ENCODE data around the gene GALNT1. TPM values are rescaled to one million over a fixed set of nuclear protein-coding genes. Genes with fewer than 3 reads are reported as not detected.

Gene GALNT1
- total RNA-seq, 1 donor from 2014 or later, result 113 TPM

- no peak for DNase-seq (ENCODE audit: low spot score)
- Histone ChIP-seq H3K36me3 (no peaks in the 10 kb centered on the region), H3K9ac (no peak overlapping the region), H2AFZ (replicated peaks) (no peak overlapping the region), H3K4me2 (no peak overlapping the region), H3K79me2 (ENCODE audit: low read depth) (no peaks in the 10 kb centered on the region), H3K27ac (no peak overlapping the region), H3K4me1 (no peaks in the 10 kb centered on the region), H3K27me3 (no peaks in the 10 kb centered on the region), H3K9me3 (ENCODE audit: low read depth) (no peaks in the 10 kb centered on the region), H3F3A (ENCODE audit: low read depth) (no peaks in the 10 kb centered on the region), H4K20me1 (ENCODE audit: low read depth) (no peaks in the 10 kb centered on the region), H3K4me3 (no peak overlapping the region)
- no peaks in the 10 kb centered on the region for H3K4me1 Mint-ChIP-seq
- H3K36me3 Mint-ChIP-seq, result peaks cover 11% of the 10 kb centered on the region
- H3K4me3 Mint-ChIP-seq, result no peak overlapping the region
- H3K9me3 Mint-ChIP-seq, result no peaks in the 10 kb centered on the region
- no peak overlapping the region for H3K27ac Mint-ChIP-seq
- TF ChIP-seq EZH2 (IDR thresholded peaks at IDR 0.05) (no peak), CTCF (IDR thresholded peaks at IDR 0.05) (no peak), EZH2phosphoT487 (IDR thresholded peaks at IDR 0.05) (no peak)
- H3K27me3 Mint-ChIP-seq (ENCODE audit: insufficient read depth, low read depth), result no peaks in the 10 kb centered on the region
Observed at GRCh38 chr18:35703043-35703688, 121.6 kb downstream of the GALNT1 start.

- H3F3A ChIP-seq (ENCODE audit: low read depth), result no peaks in the 10 kb centered on the region
- no peaks in the 10 kb centered on the region for H3K27me3 ChIP-seq
- no peaks in the 10 kb centered on the region for H3K79me2 ChIP-seq (ENCODE audit: low read depth)
- peaks cover 9% of the 10 kb centered on the region for H3K36me3 Mint-ChIP-seq
- H3K9ac ChIP-seq, result no peak overlapping the region
- no peak overlapping the region for H3K27ac ChIP-seq
- H3K9me3 ChIP-seq (ENCODE audit: low read depth), result no peaks in the 10 kb centered on the region
- no peak for DNase-seq (ENCODE audit: low spot score)
- no peak overlapping the region for H2AFZ ChIP-seq (replicated peaks)
- H3K36me3 ChIP-seq, result peaks cover 6% of the 10 kb centered on the region
- H4K20me1 ChIP-seq (ENCODE audit: low read depth), result no peaks in the 10 kb centered on the region
- H3K9me3 Mint-ChIP-seq, result no peaks in the 10 kb centered on the region
- H3K4me2 ChIP-seq, result no peak overlapping the region
- no peaks in the 10 kb centered on the region for H3K27me3 Mint-ChIP-seq (ENCODE audit: insufficient read depth, low read depth)
- no peak overlapping the region for H3K4me3 Mint-ChIP-seq
- H3K4me1 ChIP-seq, result no peaks in the 10 kb centered on the region
- no peak overlapping the region for H3K27ac Mint-ChIP-seq
- TF ChIP-seq EZH2phosphoT487 (IDR thresholded peaks at IDR 0.05), result no peak
- TF ChIP-seq CTCF (IDR thresholded peaks at IDR 0.05), result no peak
- TF ChIP-seq EZH2 (IDR thresholded peaks at IDR 0.05), result no peak
- no peak overlapping the region for H3K4me3 ChIP-seq
- H3K4me1 Mint-ChIP-seq, result no peaks in the 10 kb centered on the region
Observed at GRCh38 chr18:35705988-35706387, 124.4 kb downstream of the GALNT1 start.

GRCh38 chr18:35707247-35707646 lies 125.7 kb downstream of the GALNT1 start:
- H3K27me3 Mint-ChIP-seq (ENCODE audit: insufficient read depth, low read depth), result no peaks in the 10 kb centered on the region
- H3K27me3 ChIP-seq, result no peaks in the 10 kb centered on the region
- no peak overlapping the region for H3K27ac ChIP-seq
- H4K20me1 ChIP-seq (ENCODE audit: low read depth), result no peaks in the 10 kb centered on the region
- H3K4me1 ChIP-seq, result no peaks in the 10 kb centered on the region
- H3K4me3 ChIP-seq, result no peak overlapping the region
- H3K9me3 Mint-ChIP-seq, result no peaks in the 10 kb centered on the region
- H3K9me3 ChIP-seq (ENCODE audit: low read depth), result no peaks in the 10 kb centered on the region
- no peak overlapping the region for H3K4me3 Mint-ChIP-seq
- H3K79me2 ChIP-seq (ENCODE audit: low read depth), result no peaks in the 10 kb centered on the region
- H3K36me3 ChIP-seq, result peaks cover 6% of the 10 kb centered on the region
- H3K9ac ChIP-seq, result no peak overlapping the region
- TF ChIP-seq CTCF (IDR thresholded peaks at IDR 0.05) (no peak), EZH2phosphoT487 (IDR thresholded peaks at IDR 0.05) (no peak), EZH2 (IDR thresholded peaks at IDR 0.05) (no peak)
- H3K27ac Mint-ChIP-seq, result no peak overlapping the region
- no peaks in the 10 kb centered on the region for H3K4me1 Mint-ChIP-seq
- H3K4me2 ChIP-seq, result no peak overlapping the region
- H3F3A ChIP-seq (ENCODE audit: low read depth), result no peaks in the 10 kb centered on the region
- DNase-seq (ENCODE audit: low spot score), result no peak
- H2AFZ ChIP-seq (replicated peaks), result no peak overlapping the region
- H3K36me3 Mint-ChIP-seq, result peaks cover 16% of the 10 kb centered on the region
